CD4-positive, alpha-beta memory T cell (primary cell): Measurements from ENCODE around the gene HSCB. TPM values are rescaled to one million over a fixed set of nuclear protein-coding genes. Genes with fewer than 3 reads are reported as not detected.

ENCODE experiments used
- CTCF ChIA-PET: fragments of 350-600 bp; sonication (Branson Sonifier 250); formaldehyde crosslinking; loops from one replicate; lab custom pipeline; 2021; ENCODE audit warnings: inconsistent platforms; ENCODE audit not compliant: partially characterized antibody; lab: Charles Lee
- POLR2A ChIA-PET: fragments of 350-600 bp; sonication (Branson Sonifier 250); formaldehyde crosslinking; loops from one replicate; lab custom pipeline; 2021; ENCODE audit not compliant: partially characterized antibody; lab: Charles Lee
- DNase-seq, 5 donors: peaks; one replicate each; pipeline versions ENCODE4 v3.0.0 to v3.0.0-alpha.2; 2020 to 2022; ENCODE audit warnings: mixed read lengths in 1 of 5
- H3K27ac ChIP-seq: one replicate; pipeline ENCODE4 v1.7.0; 2013; ENCODE audit warnings: low read depth, low read length
- H3K27me3 ChIP-seq: 2 replicates; pipeline ENCODE4 v1.7.0; 2013; ENCODE audit warnings: mild to moderate bottlenecking, low read length, moderate library complexity; ENCODE audit not compliant: insufficient read depth
- H3K36me3 ChIP-seq: 2 replicates; pipeline ENCODE4 v1.7.0; 2013; ENCODE audit warnings: mild to moderate bottlenecking, low read length, moderate library complexity; ENCODE audit not compliant: insufficient read depth
- H3K4me1 ChIP-seq: 2 replicates; pipeline ENCODE4 v1.7.0; 2013; ENCODE audit warnings: mild to moderate bottlenecking, low read length, moderate library complexity; ENCODE audit not compliant: insufficient read depth
- H3K4me3 ChIP-seq, 2 donors: one replicate each; pipeline ENCODE4 v1.7.0; 2013; ENCODE audit warnings: low read length in 2 of 2, mild to moderate bottlenecking in 1 of 2
- H3K9me3 ChIP-seq, 2 donors: one replicate each; pipeline ENCODE4 v1.7.0; 2013; ENCODE audit warnings: low read length in 2 of 2, control low read depth in 1 of 2; ENCODE audit not compliant: control insufficient read depth in 1 of 2
- H3K27ac Mint-ChIP-seq, 7 donors: one replicate each; pipeline ENCODE4 v1.8.0; 2020 to 2021; ENCODE audit warnings: mixed read lengths in 7 of 7, mild to moderate bottlenecking in 6 of 7, inconsistent platforms in 3 of 7, moderate library complexity in 3 of 7
- H3K27me3 Mint-ChIP-seq, 2 donors: one replicate each; pipeline ENCODE4 v1.8.0; 2020 to 2021; ENCODE audit warnings: mixed read lengths in 2 of 2
- H3K36me3 Mint-ChIP-seq, 2 donors: one replicate each; pipeline ENCODE4 v1.8.0; 2020 to 2021; ENCODE audit warnings: mixed read lengths in 2 of 2, inconsistent platforms in 1 of 2, mild to moderate bottlenecking in 1 of 2
- H3K4me1 Mint-ChIP-seq, 4 donors: one replicate each; pipeline ENCODE4 v1.8.0; 2020 to 2021; ENCODE audit warnings: mixed read lengths in 4 of 4, mild to moderate bottlenecking in 1 of 4
- H3K4me3 Mint-ChIP-seq, 8 donors: one replicate each; pipeline ENCODE4 v1.8.0; 2020 to 2021; ENCODE audit warnings: mixed read lengths in 8 of 8, mild to moderate bottlenecking in 7 of 8, moderate library complexity in 6 of 8, inconsistent platforms in 3 of 8
- H3K9me3 Mint-ChIP-seq, 8 donors: one replicate each; pipeline ENCODE4 v1.8.0; 2020 to 2021; ENCODE audit warnings: mixed read lengths in 8 of 8, mild to moderate bottlenecking in 5 of 8, inconsistent platforms in 3 of 8, moderate library complexity in 1 of 8
- intact Hi-C: fragments of 100-400 bp; cut with micrococcal nuclease; formaldehyde crosslinking; loops from one replicate; pipeline ENCODE4 v1.15.1; 2023
- polyA plus RNA-seq, 2 donors: library from polyadenylated mRNA; unstranded; fragments of 300-500 nt; fragmentation: Illumina TruSeq; gene quantifications; one replicate each; pipeline ENCODE4 v1.2.3, GENCODE V29; 2021
- total RNA-seq, 2 experiments: library from RNA; stranded (reverse); gene quantifications; one replicate each; pipeline ENCODE4 v1.2.3, GENCODE V29; 2021

Gene HSCB
- total and polyA plus RNA-seq, 4 experiments from 2014 or later: 7.6 to 11.1 (median 9.8) TPM

- Mint-ChIP-seq H3K36me3 (peaks cover 36 to 59% of the 10 kb centered on the region in 2 donors), H3K4me3 (peak overlapping the region in 1 of 8 donors; percentile 2)
Measured at GRCh38 chr22:28791124-28791523, 49.3 kb downstream of the HSCB start.

GRCh38 chr22:28791841-28792490 is 50.1 kb downstream of the HSCB start:
- no peaks in the 10 kb centered on the region for H3K27me3 Mint-ChIP-seq
- ChIA-PET POLR2A (interaction anchor here (1.0 to 5.0 kb wide), 10 partner anchors 8 to 249 kb away, joined by 3 to 39 read pairs (median 6); partner anchors contain the start of genes CCDC117, CHEK2, HSCB and XBP1), CTCF (interaction anchor here (1.4 to 10.2 kb wide), 7 partner anchors 9 to 192 kb away, joined by 4 to 166 read pairs (median 22); partner anchors contain the start of genes CCDC117 and XBP1)
- H3K4me3 Mint-ChIP-seq: peak overlapping the region in 5 of 8 donors; percentile 22 to 82 (median 60)
- Histone ChIP-seq H3K4me1 (peaks cover 65% of the 10 kb centered on the region), H3K9me3 (no peaks in the 10 kb centered on the region), H3K27ac (no peak overlapping the region), H3K36me3 (peaks cover 33% of the 10 kb centered on the region), H3K27me3 (no peaks in the 10 kb centered on the region), H3K4me3 (no peak overlapping the region)
- peaks cover 40 to 59% of the 10 kb centered on the region in 2 donors for H3K36me3 Mint-ChIP-seq
- DNase-seq: no peak
- no peaks in the 10 kb centered on the region for H3K9me3 Mint-ChIP-seq
- peaks cover 44 to 72% (median 61%) of the 10 kb centered on the region in 4 donors for H3K4me1 Mint-ChIP-seq
- intact Hi-C loops: loop anchor here (1.0 kb wide), 1 partner anchor 8 kb away; the partner anchor contains the start of gene XBP1
- peak overlapping the region; percentile 23 to 89 (median 47) for H3K27ac Mint-ChIP-seq

More at GRCh38 chr22:28791124-28791523, 49.3 kb downstream of the HSCB start:
- ChIA-PET CTCF (interaction anchor here (0.8 to 10.2 kb wide), 12 partner anchors 10 to 455 kb away, joined by 3 to 166 read pairs (median 16); partner anchors contain the start of genes CCDC117 and XBP1), POLR2A (interaction anchor here (0.9 to 5.0 kb wide), 9 partner anchors 9 to 250 kb away, joined by 3 to 39 read pairs (median 6); partner anchors contain the start of genes CHEK2, HSCB and XBP1)
- Mint-ChIP-seq H3K4me1 (peaks cover 36 to 67% (median 54%) of the 10 kb centered on the region in 4 donors), H3K9me3 (no peaks in the 10 kb centered on the region), H3K27ac (peak overlapping the region in 2 of 7 donors; percentile 31 to 57), H3K27me3 (no peaks in the 10 kb centered on the region)
- Histone ChIP-seq H3K9me3 (no peaks in the 10 kb centered on the region), H3K36me3 (peaks cover 33% of the 10 kb centered on the region), H3K4me3 (no peak overlapping the region), H3K27ac (no peak overlapping the region), H3K27me3 (no peaks in the 10 kb centered on the region), H3K4me1 (peaks cover 56% of the 10 kb centered on the region)
- intact Hi-C loops: no loop called here
- no peak for DNase-seq

GRCh38 chr22:28792491-28793383 is 50.9 kb downstream of the HSCB start:
- DNase-seq: no peak
- Mint-ChIP-seq H3K36me3 (peaks cover 42 to 55% of the 10 kb centered on the region in 2 donors), H3K4me1 (peaks cover 45 to 80% (median 66%) of the 10 kb centered on the region in 4 donors), H3K9me3 (no peaks in the 10 kb centered on the region), H3K27ac (peak overlapping the region; percentile 23 to 89 (median 47)), H3K27me3 (no peaks in the 10 kb centered on the region), H3K4me3 (peak overlapping the region in 7 of 8 donors; percentile 17 to 82 (median 53))
- Histone ChIP-seq H3K27ac (no peak overlapping the region), H3K4me3 (no peak overlapping the region), H3K36me3 (peaks cover 37% of the 10 kb centered on the region), H3K9me3 (no peaks in the 10 kb centered on the region), H3K27me3 (no peaks in the 10 kb centered on the region), H3K4me1 (peaks cover 71% of the 10 kb centered on the region)
- ChIA-PET CTCF (interaction anchor here (1.5 to 10.2 kb wide), 4 partner anchors 8 to 192 kb away, joined by 3 to 166 read pairs (median 48); partner anchors contain the start of gene XBP1), POLR2A (interaction anchor here (1.0 to 5.0 kb wide), 9 partner anchors 7 to 192 kb away, joined by 3 to 39 read pairs (median 6); partner anchors contain the start of genes CCDC117, CHEK2, HSCB and XBP1)
- intact Hi-C loops: loop anchor here (1.0 kb wide), 1 partner anchor 8 kb away; the partner anchor contains the start of gene XBP1

DNA sequence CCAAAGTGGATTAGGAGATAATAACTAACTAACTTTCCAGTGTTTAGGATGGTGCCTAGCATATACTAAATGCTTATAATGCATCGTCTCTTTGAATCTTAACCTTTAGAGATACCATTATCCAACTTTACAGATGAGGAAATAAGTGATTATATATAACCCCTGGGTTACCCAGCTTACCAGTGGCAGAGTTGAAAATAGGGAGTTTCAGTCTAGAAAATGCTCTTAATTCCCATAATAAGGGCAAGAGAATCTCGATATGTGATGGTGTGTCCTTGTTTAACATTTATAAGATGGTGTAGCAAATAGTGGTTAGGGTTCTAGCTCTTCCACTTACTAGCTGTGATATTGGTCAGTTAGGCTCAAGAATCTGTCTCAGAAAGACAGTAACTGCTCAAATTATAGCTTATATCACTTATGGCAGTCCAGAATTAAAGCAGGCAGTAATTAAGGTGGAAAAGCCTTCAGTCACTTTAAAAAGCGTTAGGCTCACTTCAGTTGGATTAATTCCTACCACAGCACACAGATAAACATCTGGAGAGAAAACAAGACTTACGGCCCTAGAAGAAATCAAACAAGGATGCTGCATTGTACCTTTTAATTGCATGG is 52.2 kb downstream of the HSCB start:
- no peaks in the 10 kb centered on the region for H3K27me3 ChIP-seq
- Mint-ChIP-seq H3K36me3 (peaks cover 47 to 54% of the 10 kb centered on the region in 2 donors), H3K4me3 (peak overlapping the region in 4 of 8 donors; percentile 3 to 45 (median 18)), H3K27me3 (no peaks in the 10 kb centered on the region), H3K9me3 (no peaks in the 10 kb centered on the region), H3K27ac (peak overlapping the region in 5 of 7 donors; percentile 2 to 89 (median 66)), H3K4me1 (peaks cover 52 to 91% (median 71%) of the 10 kb centered on the region in 4 donors)
- no peak for DNase-seq
- H3K36me3 ChIP-seq: peaks cover 37% of the 10 kb centered on the region
- H3K4me3 ChIP-seq: no peak overlapping the region
- intact Hi-C loops: no loop called here
- H3K27ac ChIP-seq: no peak overlapping the region
- H3K4me1 ChIP-seq: peaks cover 84% of the 10 kb centered on the region
- ChIA-PET CTCF (interaction anchor here (1.2 to 1.7 kb wide), 3 partner anchors 18 to 36 kb away, joined by 3 to 8 read pairs (median 3); no protein-coding TSS in a partner anchor), POLR2A (interaction anchor here (0.6 to 5.0 kb wide), 4 partner anchors 9 to 48 kb away, joined by 3 to 26 read pairs (median 4); no protein-coding TSS in a partner anchor)
- H3K9me3 ChIP-seq: no peaks in the 10 kb centered on the region

DNA sequence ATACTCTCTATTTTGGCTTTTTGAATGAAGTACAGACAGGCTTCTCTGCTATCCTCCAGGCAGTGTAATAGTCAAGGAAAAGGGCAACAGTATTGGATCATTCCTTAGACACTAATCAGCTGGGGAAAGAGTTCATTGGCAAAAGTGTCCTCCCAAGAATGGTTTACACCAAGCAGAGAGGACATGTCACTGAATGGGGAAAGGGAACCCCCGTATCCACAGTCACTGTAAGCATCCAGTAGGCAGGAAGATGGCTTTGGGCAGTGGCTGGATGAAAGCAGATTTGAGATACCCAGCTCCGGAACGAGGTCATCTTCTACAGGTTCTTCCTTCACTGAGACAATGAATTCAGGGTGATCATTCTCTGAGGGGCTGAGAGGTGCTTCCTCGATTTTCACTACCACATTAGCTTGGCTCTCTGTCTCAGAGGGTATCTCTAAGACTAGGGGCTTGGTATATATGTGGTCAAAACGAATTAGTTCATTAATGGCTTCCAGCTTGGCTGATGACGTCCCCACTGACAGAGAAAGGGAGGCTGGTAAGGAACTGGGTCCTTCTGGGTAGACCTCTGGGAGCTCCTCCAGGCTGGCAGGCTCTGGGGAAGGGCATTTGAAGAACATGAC is 53.3 kb downstream of the HSCB start:
- H3K4me3 ChIP-seq: no peak overlapping the region
- Mint-ChIP-seq H3K36me3 (peaks cover 47 to 61% of the 10 kb centered on the region in 2 donors), H3K27ac (peak overlapping the region in 4 of 7 donors; percentile 29 to 89 (median 55)), H3K27me3 (no peaks in the 10 kb centered on the region), H3K4me3 (peak overlapping the region in 5 of 8 donors; percentile 15 to 63 (median 46)), H3K9me3 (no peaks in the 10 kb centered on the region), H3K4me1 (peaks cover 50 to 91% (median 74%) of the 10 kb centered on the region in 4 donors)
- peaks cover 83% of the 10 kb centered on the region for H3K4me1 ChIP-seq
- CTCF ChIA-PET: interaction anchor here (1.5 to 1.7 kb wide), 3 partner anchors 17 to 35 kb away, joined by 3 to 8 read pairs (median 7); no protein-coding TSS in a partner anchor
- H3K27me3 ChIP-seq: no peaks in the 10 kb centered on the region
- intact Hi-C loops: no loop called here
- H3K36me3 ChIP-seq: peaks cover 37% of the 10 kb centered on the region
- H3K9me3 ChIP-seq: no peaks in the 10 kb centered on the region
- DNase-seq: no peak
- POLR2A ChIA-PET: interaction anchor here (1.0 to 5.0 kb wide), 6 partner anchors 7 to 22 kb away, joined by 3 to 26 read pairs (median 4); partner anchors contain the start of gene CCDC117
- no peak overlapping the region for H3K27ac ChIP-seq
